ENCODE results near the gene NEUROD4. TPM values are rescaled to one million over a fixed set of nuclear protein-coding genes. Genes with fewer than 3 reads are reported as not detected.

NEUROD4 gene
- total and polyA plus RNA-seq, 3 experiments from 2014 or later = not detected

- H3K4me3 Mint-ChIP-seq = no peak overlapping the region
- peaks cover 4 to 6% (median 6%) of the 10 kb centered on the region in 3 donors for H3K4me1 Mint-ChIP-seq
- peaks cover 0 to 2% of the 10 kb centered on the region in 2 donors for H3K27me3 Mint-ChIP-seq
- H3K9me3 Mint-ChIP-seq = no peaks in the 10 kb centered on the region
- H3K36me3 Mint-ChIP-seq = peaks cover 0 to 7% (median 2%) of the 10 kb centered on the region in 3 donors
- no peak for DNase-seq
- H3K27me3 ChIP-seq (ENCODE audit: insufficient read depth, low read length, poor library complexity, severe bottlenecking) = no peaks in the 10 kb centered on the region
- no peaks in the 10 kb centered on the region for H3K9me3 ChIP-seq (ENCODE audit: low read length)
- H3K27ac ChIP-seq (ENCODE audit: low read depth, low read length) = no peak overlapping the region
- H3K36me3 ChIP-seq (ENCODE audit: insufficient read depth, low read length) = no peaks in the 10 kb centered on the region
- ChIA-PET CTCF (interaction anchor here (13.6 kb wide), 1 partner anchor 70 kb away, joined by 365 read pairs; no protein-coding TSS in a partner anchor), POLR2A (no interaction called here)
- peaks cover 13% of the 10 kb centered on the region for H3K4me1 ChIP-seq (ENCODE audit: insufficient read depth, low read length)
- no peak overlapping the region for H3K4me3 ChIP-seq (ENCODE audit: low read length)
- H3K27ac Mint-ChIP-seq = no peak overlapping the region
Measured at GRCh38 chr12:54998958-54999510, 20.7 kb upstream of the NEUROD4 start.

GRCh38 chr12:55001198-55001868 lies 18.4 kb upstream of the NEUROD4 start:
- H3K9me3 ChIP-seq (ENCODE audit: low read length) = no peaks in the 10 kb centered on the region
- no peaks in the 10 kb centered on the region for H3K27me3 ChIP-seq (ENCODE audit: insufficient read depth, low read length, poor library complexity, severe bottlenecking)
- peaks cover 13% of the 10 kb centered on the region for H3K4me1 ChIP-seq (ENCODE audit: insufficient read depth, low read length)
- no peak overlapping the region for H3K4me3 ChIP-seq (ENCODE audit: low read length)
- Mint-ChIP-seq H3K9me3 (peaks cover 0 to 5% (median 0%) of the 10 kb centered on the region in 5 donors), H3K36me3 (peaks cover 12 to 19% (median 18%) of the 10 kb centered on the region in 3 donors), H3K4me3 (no peak overlapping the region), H3K27ac (peak overlapping the region in 2 of 8 donors; percentile 10 to 32), H3K27me3 (peaks cover 0 to 5% of the 10 kb centered on the region in 2 donors), H3K4me1 (peaks cover 4 to 6% (median 6%) of the 10 kb centered on the region in 3 donors)
- ChIA-PET POLR2A (no interaction called here), CTCF (interaction anchor here (2.2 to 13.6 kb wide), 2 partner anchors 8 to 68 kb away, joined by 11 to 365 read pairs; no protein-coding TSS in a partner anchor)
- H3K27ac ChIP-seq (ENCODE audit: low read depth, low read length) = no peak overlapping the region
- H3K36me3 ChIP-seq (ENCODE audit: insufficient read depth, low read length) = no peaks in the 10 kb centered on the region
- DNase-seq = no peak

GRCh38 chr12:55002355-55002754 lies 17.4 kb upstream of the NEUROD4 start:
- no peaks in the 10 kb centered on the region for H3K27me3 ChIP-seq (ENCODE audit: insufficient read depth, low read length, poor library complexity, severe bottlenecking)
- no peaks in the 10 kb centered on the region for H3K9me3 ChIP-seq (ENCODE audit: low read length)
- H3K27me3 Mint-ChIP-seq = peaks cover 0 to 8% of the 10 kb centered on the region in 2 donors
- peaks cover 13% of the 10 kb centered on the region for H3K4me1 ChIP-seq (ENCODE audit: insufficient read depth, low read length)
- no peaks in the 10 kb centered on the region for H3K36me3 ChIP-seq (ENCODE audit: insufficient read depth, low read length)
- CTCF ChIA-PET = interaction anchor here (2.2 to 13.6 kb wide), 2 partner anchors 9 to 67 kb away, joined by 11 to 365 read pairs; no protein-coding TSS in a partner anchor
- peaks cover 0 to 5% (median 0%) of the 10 kb centered on the region in 5 donors for H3K9me3 Mint-ChIP-seq
- no peak overlapping the region for H3K27ac ChIP-seq (ENCODE audit: low read depth, low read length)
- H3K4me3 Mint-ChIP-seq = no peak overlapping the region
- H3K27ac Mint-ChIP-seq = no peak overlapping the region
- POLR2A ChIA-PET = no interaction called here
- H3K4me1 Mint-ChIP-seq = peaks cover 4 to 6% (median 6%) of the 10 kb centered on the region in 3 donors
- H3K4me3 ChIP-seq (ENCODE audit: low read length) = no peak overlapping the region
- DNase-seq = no peak
- H3K36me3 Mint-ChIP-seq = peaks cover 14 to 28% (median 18%) of the 10 kb centered on the region in 3 donors

GRCh38 chr12:55008944-55009585 lies 10.7 kb upstream of the NEUROD4 start:
- peaks cover 9 to 29% of the 10 kb centered on the region in 2 donors for H3K27me3 Mint-ChIP-seq
- H3K4me1 Mint-ChIP-seq = no peaks in the 10 kb centered on the region
- Histone ChIP-seq H3K27me3 (ENCODE audit: insufficient read depth, low read length, poor library complexity, severe bottlenecking) (no peaks in the 10 kb centered on the region), H3K4me3 (ENCODE audit: low read length) (no peak overlapping the region), H3K36me3 (ENCODE audit: insufficient read depth, low read length) (no peaks in the 10 kb centered on the region), H3K9me3 (ENCODE audit: low read length) (no peaks in the 10 kb centered on the region), H3K27ac (ENCODE audit: low read depth, low read length) (no peak overlapping the region), H3K4me1 (ENCODE audit: insufficient read depth, low read length) (no peaks in the 10 kb centered on the region)
- ChIA-PET POLR2A (no interaction called here), CTCF (interaction anchor here (0.9 kb wide), 1 partner anchor 16 kb away, joined by 4 read pairs; no protein-coding TSS in a partner anchor)
- H3K27ac Mint-ChIP-seq = no peak overlapping the region
- H3K36me3 Mint-ChIP-seq = peaks cover 11 to 47% (median 14%) of the 10 kb centered on the region in 3 donors
- H3K9me3 Mint-ChIP-seq = peaks cover 9 to 14% (median 11%) of the 10 kb centered on the region in 5 donors
- H3K4me3 Mint-ChIP-seq = no peak overlapping the region
- DNase-seq = no peak

- Mint-ChIP-seq H3K9me3 (peaks cover 5 to 15% (median 8%) of the 10 kb centered on the region in 5 donors), H3K4me3 (no peak overlapping the region), H3K27me3 (peaks cover 26 to 69% of the 10 kb centered on the region in 2 donors), H3K4me1 (peaks cover 6 to 9% (median 6%) of the 10 kb centered on the region in 3 donors), H3K36me3 (peaks cover 0 to 11% (median 2%) of the 10 kb centered on the region in 3 donors), H3K27ac (no peak overlapping the region)
- H3K4me1 ChIP-seq (ENCODE audit: insufficient read depth, low read length) = no peaks in the 10 kb centered on the region
- H3K9me3 ChIP-seq (ENCODE audit: low read length) = no peaks in the 10 kb centered on the region
- no peak for DNase-seq
- H3K27me3 ChIP-seq (ENCODE audit: insufficient read depth, low read length, poor library complexity, severe bottlenecking) = peaks cover 9% of the 10 kb centered on the region
- H3K36me3 ChIP-seq (ENCODE audit: insufficient read depth, low read length) = no peaks in the 10 kb centered on the region
- CTCF ChIA-PET = no interaction called here
- no peak overlapping the region for H3K4me3 ChIP-seq (ENCODE audit: low read length)
- POLR2A ChIA-PET = no interaction called here
- H3K27ac ChIP-seq (ENCODE audit: low read depth, low read length) = no peak overlapping the region
Measured at GRCh38 chr12:55017416-55017925, 2.3 kb upstream of the NEUROD4 start.

- Mint-ChIP-seq H3K9me3 (peaks cover 0 to 1% (median 0%) of the 10 kb centered on the region in 5 donors), H3K4me3 (no peak overlapping the region), H3K27me3 (peaks cover 34 to 75% of the 10 kb centered on the region in 2 donors), H3K36me3 (no peaks in the 10 kb centered on the region), H3K4me1 (peaks cover 4 to 6% (median 5%) of the 10 kb centered on the region in 3 donors), H3K27ac (no peak overlapping the region)
- H3K27me3 ChIP-seq (ENCODE audit: insufficient read depth, low read length, poor library complexity, severe bottlenecking) = peaks cover 9% of the 10 kb centered on the region
- H3K4me1 ChIP-seq (ENCODE audit: insufficient read depth, low read length) = no peaks in the 10 kb centered on the region
- H3K27ac ChIP-seq (ENCODE audit: low read depth, low read length) = no peak overlapping the region
- no peak overlapping the region for H3K4me3 ChIP-seq (ENCODE audit: low read length)
- no peaks in the 10 kb centered on the region for H3K9me3 ChIP-seq (ENCODE audit: low read length)
- no peak for DNase-seq
- H3K36me3 ChIP-seq (ENCODE audit: insufficient read depth, low read length) = no peaks in the 10 kb centered on the region
- POLR2A ChIA-PET = no interaction called here
- CTCF ChIA-PET = no interaction called here
Measured at GRCh38 chr12:55024575-55024974, 4.8 kb downstream of the NEUROD4 start.

- Mint-ChIP-seq H3K9me3 (no peaks in the 10 kb centered on the region), H3K27ac (no peak overlapping the region), H3K36me3 (no peaks in the 10 kb centered on the region), H3K4me3 (no peak overlapping the region), H3K27me3 (peaks cover 28 to 70% of the 10 kb centered on the region in 2 donors), H3K4me1 (no peaks in the 10 kb centered on the region)
- Histone ChIP-seq H3K36me3 (ENCODE audit: insufficient read depth, low read length) (no peaks in the 10 kb centered on the region), H3K27me3 (ENCODE audit: insufficient read depth, low read length, poor library complexity, severe bottlenecking) (peaks cover 9% of the 10 kb centered on the region), H3K4me1 (ENCODE audit: insufficient read depth, low read length) (no peaks in the 10 kb centered on the region), H3K4me3 (ENCODE audit: low read length) (no peak overlapping the region), H3K9me3 (ENCODE audit: low read length) (no peaks in the 10 kb centered on the region), H3K27ac (ENCODE audit: low read depth, low read length) (no peak overlapping the region)
- ChIA-PET POLR2A (no interaction called here), CTCF (no interaction called here)
- no peak for DNase-seq
Measured at GRCh38 chr12:55025508-55025907, 5.7 kb downstream of the NEUROD4 start.
